CD4-positive, alpha-beta T cell treated with Interleukin-4 for 1 hour (primary cell): Measurements from ENCODE around the gene MCC.

Experiments
- DNase-seq, 2 donors: peaks; one replicate each; pipeline ENCODE4 v3.0.0-alpha.2; 2020 to 2022

MCC gene

GRCh38 chr5:113487781-113488644 lies at the start of gene MCC:
Gene MCC (minus strand): TSS chr5:113488453.
- peak in 1 of 2 donors; percentile 14 for DNase-seq

GRCh38 chr5:113531481-113532159 lies 43.4 kb upstream of the MCC start:
- DNase-seq: no peak

GRCh38 chr5:113527746-113528145 lies 39.5 kb upstream of the MCC start:
- DNase-seq: no peak

GRCh38 chr5:113526421-113526820 lies 38.2 kb upstream of the MCC start:
- no peak for DNase-seq

GRCh38 chr5:113524927-113525326 lies 36.7 kb upstream of the MCC start:
- peak in 1 of 2 donors; percentile 37 for DNase-seq

- no peak for DNase-seq
Observed at GRCh38 chr5:113523168-113523567, 34.9 kb upstream of the MCC start.

GRCh38 chr5:113520899-113521298 lies 32.6 kb upstream of the MCC start:
- DNase-seq: no peak

- DNase-seq: no peak
Observed at GRCh38 chr5:113520429-113520828, 32.2 kb upstream of the MCC start.

- DNase-seq: no peak
Observed at GRCh38 chr5:113519412-113519811, 31.2 kb upstream of the MCC start.

- no peak for DNase-seq
Observed at GRCh38 chr5:113518884-113519283, 30.6 kb upstream of the MCC start.

GRCh38 chr5:113514289-113514635 lies 26.0 kb upstream of the MCC start:
- DNase-seq: no peak

- DNase-seq: peak; percentile 88 to 89
Observed at GRCh38 chr5:113513384-113514288, 25.4 kb upstream of the MCC start, which contains the start of gene YTHDC2. Gene YTHDC2 (plus strand): TSS chr5:113513694. CDS start chr5:113513896, 202 bp downstream.

- DNase-seq: no peak
Observed at GRCh38 chr5:113512341-113512740, 24.1 kb upstream of the MCC start.

GRCh38 chr5:113510836-113511451 lies 22.7 kb upstream of the MCC start:
- DNase-seq: peak in 1 of 2 donors; percentile 58

- DNase-seq: no peak
Observed at GRCh38 chr5:113508756-113509155, 20.5 kb upstream of the MCC start.

- no peak for DNase-seq
Observed at GRCh38 chr5:113507601-113508000, 19.3 kb upstream of the MCC start.

- no peak for DNase-seq
Observed at GRCh38 chr5:113505181-113505580, 16.9 kb upstream of the MCC start.

GRCh38 chr5:113503146-113503545 lies 14.9 kb upstream of the MCC start:
- DNase-seq: no peak

- no peak for DNase-seq
Observed at GRCh38 chr5:113502073-113502472, 13.8 kb upstream of the MCC start.

- no peak for DNase-seq
Observed at GRCh38 chr5:113495422-113495841, 7.2 kb upstream of the MCC start.

- no peak for DNase-seq
Observed at GRCh38 chr5:113493446-113493845, 5.2 kb upstream of the MCC start.

- no peak for DNase-seq
Observed at GRCh38 chr5:113491022-113491421, 2.8 kb upstream of the MCC start.

- DNase-seq: no peak
Observed at GRCh38 chr5:113490317-113490716, 2.1 kb upstream of the MCC start.
